ENCODE measurements around the gene TAF11L3. TPM values are rescaled to one million over a fixed set of nuclear protein-coding genes. Genes with fewer than 3 reads are reported as not detected.

The TAF11L3 gene
- total and polyA plus RNA-seq, 2 donors (not counting 3 experiments of a cell fraction or from before 2014, with no cell fraction given), result not detected

Small RNA genes lying within 50 kb of the gene (small RNA-seq; reads per million reads assigned to genes)
- gene AC106774.3 (ENCODE audit: insufficient read depth, insufficient read length, low read depth, low replicate concordance), result not detected

Other genes with a start within 250 kb of the TAF11L3 start
- not detected in 2 replicates for gene TAF11L2, start 20.1 kb upstream of the TAF11L3 start, total RNA-seq
- not detected in 2 replicates for gene TAF11L2, start 20.1 kb upstream of the TAF11L3 start, polyA plus RNA-seq
- gene TAF11L4, start 3.4 kb downstream of the TAF11L3 start, total RNA-seq, result not detected in 2 replicates
- not detected in 2 replicates for gene TAF11L4, start 3.4 kb downstream of the TAF11L3 start, polyA plus RNA-seq
- gene TAF11L5, start 6.9 kb downstream of the TAF11L3 start, total RNA-seq, result not detected in 2 replicates
- not detected in 2 replicates for gene TAF11L5, start 6.9 kb downstream of the TAF11L3 start, polyA plus RNA-seq
- gene TAF11L6, start 10.3 kb downstream of the TAF11L3 start, total RNA-seq, result not detected in 2 replicates
- gene TAF11L6, start 10.3 kb downstream of the TAF11L3 start, polyA plus RNA-seq, result not detected in 2 replicates
- not detected in 2 replicates for gene TAF11L7, start 67.4 kb downstream of the TAF11L3 start, total RNA-seq
- not detected in 2 replicates for gene TAF11L7, start 67.4 kb downstream of the TAF11L3 start, polyA plus RNA-seq
- gene TAF11L8, start 72.6 kb downstream of the TAF11L3 start, total RNA-seq, result not detected in 2 replicates
- gene TAF11L8, start 72.6 kb downstream of the TAF11L3 start, polyA plus RNA-seq, result not detected in 2 replicates
- gene TAF11L9, start 76.0 kb downstream of the TAF11L3 start, total RNA-seq, result not detected in 2 replicates
- not detected in 2 replicates for gene TAF11L9, start 76.0 kb downstream of the TAF11L3 start, polyA plus RNA-seq
- not detected in 2 replicates for gene TAF11L10, start 79.5 kb downstream of the TAF11L3 start, total RNA-seq
- not detected in 2 replicates for gene TAF11L10, start 79.5 kb downstream of the TAF11L3 start, polyA plus RNA-seq
- not detected in 2 replicates for gene TAF11L11, start 85.8 kb downstream of the TAF11L3 start, total RNA-seq
- not detected in 2 replicates for gene TAF11L11, start 85.8 kb downstream of the TAF11L3 start, polyA plus RNA-seq
- not detected in 2 replicates for gene TAF11L12, start 92.0 kb downstream of the TAF11L3 start, total RNA-seq
- gene TAF11L12, start 92.0 kb downstream of the TAF11L3 start, polyA plus RNA-seq, result not detected in 2 replicates
- gene TAF11L13, start 113.7 kb downstream of the TAF11L3 start, total RNA-seq, result not detected in 2 replicates
- not detected in 2 replicates for gene TAF11L13, start 113.7 kb downstream of the TAF11L3 start, polyA plus RNA-seq
- gene TAF11L14, start 116.1 kb downstream of the TAF11L3 start, total RNA-seq, result not detected in 2 replicates
- gene TAF11L14, start 116.1 kb downstream of the TAF11L3 start, polyA plus RNA-seq, result not detected in 2 replicates

Data from endothelial cell of umbilical vein (primary cell).